ENCODE results near the gene MUC13.

Gene MUC13

DNA sequence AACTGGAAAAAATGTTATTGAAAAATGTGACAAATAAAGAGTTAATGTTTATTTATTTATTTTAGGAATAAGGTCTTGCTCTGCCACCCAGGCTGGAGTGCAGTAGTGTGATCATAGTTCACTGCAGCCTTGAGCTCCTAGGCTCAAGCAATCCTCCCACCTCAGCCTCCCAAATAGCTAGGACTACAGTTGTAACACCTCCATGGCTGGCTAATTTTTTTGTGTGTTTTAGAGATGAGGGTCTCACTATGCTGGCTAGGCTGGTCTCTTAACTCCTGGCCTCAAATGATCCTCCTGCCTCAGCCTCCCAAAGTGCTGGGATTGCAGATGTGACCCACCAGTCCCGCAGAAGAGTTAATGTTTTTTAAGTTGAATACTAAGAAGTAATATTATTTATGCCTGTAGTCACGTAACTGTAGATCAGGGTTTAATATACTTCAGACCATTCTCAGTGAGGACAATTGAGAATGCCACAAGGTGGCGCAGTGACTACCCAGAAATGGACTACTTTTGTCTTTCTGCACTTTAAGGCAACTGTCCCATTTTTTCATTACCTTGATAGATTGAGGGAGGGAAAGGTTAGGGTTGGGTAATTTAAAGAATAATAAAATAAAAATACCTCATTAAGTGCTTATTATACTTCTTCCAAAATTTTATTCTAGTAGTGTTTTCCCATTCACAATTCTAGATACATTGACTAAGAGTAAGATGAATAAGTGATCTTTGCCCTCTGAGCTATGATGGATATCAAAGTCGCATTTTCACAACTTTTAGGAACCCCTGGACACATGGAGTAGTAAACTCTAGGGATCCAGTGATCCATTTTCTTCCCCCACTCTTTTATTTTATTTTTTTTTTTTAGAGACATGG, 6.0 kb downstream of the MUC13 start:
- no peak overlapping the region for H3K27ac Mint-ChIP-seq
- H3K4me3 Mint-ChIP-seq = no peak overlapping the region
- peaks cover 3% of the 10 kb centered on the region for H3K4me1 Mint-ChIP-seq (ENCODE audit: low read depth)
- H3K9me3 Mint-ChIP-seq = no peaks in the 10 kb centered on the region
- H3K27me3 Mint-ChIP-seq (ENCODE audit: low read depth) = peaks cover 67% of the 10 kb centered on the region
- H3K36me3 Mint-ChIP-seq (ENCODE audit: low read depth) = no peaks in the 10 kb centered on the region

DNA sequence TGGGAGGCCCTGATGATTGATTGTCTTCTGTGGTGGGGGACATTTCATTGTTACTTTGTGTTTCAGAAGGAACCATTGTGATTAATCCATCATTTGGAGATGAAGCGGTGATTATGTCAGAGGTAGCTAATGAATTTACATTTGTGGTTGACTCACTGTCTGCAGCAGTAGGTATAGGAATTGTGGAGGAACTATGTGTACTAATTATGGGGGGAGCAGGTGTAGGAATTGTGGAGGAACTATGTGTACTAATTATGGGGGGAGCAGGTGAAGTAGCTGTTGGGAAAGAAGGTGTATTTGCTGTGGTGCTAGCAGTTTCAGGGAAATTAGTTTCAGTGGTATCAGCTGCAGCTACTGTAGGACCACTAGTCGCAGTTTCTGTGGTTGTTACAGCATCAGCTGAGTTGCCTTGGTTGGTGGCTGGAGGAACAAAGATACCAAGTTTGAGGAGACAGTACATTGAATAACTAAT, 6.9 kb downstream of the MUC13 start:
- no peaks in the 10 kb centered on the region for H3K36me3 Mint-ChIP-seq (ENCODE audit: low read depth)
- H3K9me3 Mint-ChIP-seq = no peaks in the 10 kb centered on the region
- H3K4me3 Mint-ChIP-seq = no peak overlapping the region
- peaks cover 3% of the 10 kb centered on the region for H3K4me1 Mint-ChIP-seq (ENCODE audit: low read depth)
- H3K27me3 Mint-ChIP-seq (ENCODE audit: low read depth) = peaks cover 67% of the 10 kb centered on the region
- no peak overlapping the region for H3K27ac Mint-ChIP-seq

GRCh38 chr3:124926426-124927101, 8.0 kb downstream of the MUC13 start:
- Mint-ChIP-seq H3K9me3 (no peaks in the 10 kb centered on the region), H3K36me3 (ENCODE audit: low read depth) (no peaks in the 10 kb centered on the region), H3K27me3 (ENCODE audit: low read depth) (peaks cover 66% of the 10 kb centered on the region), H3K4me1 (ENCODE audit: low read depth) (peaks cover 3% of the 10 kb centered on the region), H3K4me3 (no peak overlapping the region), H3K27ac (no peak overlapping the region)

GRCh38 chr3:124924741-124925140, 9.8 kb downstream of the MUC13 start:
- no peak overlapping the region for H3K4me3 Mint-ChIP-seq

GRCh38 chr3:124923833-124924232, 10.7 kb downstream of the MUC13 start:
- Mint-ChIP-seq H3K4me3 (no peak overlapping the region), H3K36me3 (ENCODE audit: low read depth) (no peaks in the 10 kb centered on the region), H3K27me3 (ENCODE audit: low read depth) (peaks cover 62% of the 10 kb centered on the region), H3K9me3 (no peaks in the 10 kb centered on the region), H3K4me1 (ENCODE audit: low read depth) (peaks cover 3% of the 10 kb centered on the region), H3K27ac (no peak overlapping the region)

More at GRCh38 chr3:124924741-124925140, 9.8 kb downstream of the MUC13 start:
- Mint-ChIP-seq H3K9me3 (no peaks in the 10 kb centered on the region), H3K4me1 (ENCODE audit: low read depth) (peaks cover 3% of the 10 kb centered on the region), H3K27me3 (ENCODE audit: low read depth) (peaks cover 63% of the 10 kb centered on the region), H3K27ac (no peak overlapping the region), H3K36me3 (ENCODE audit: low read depth) (no peaks in the 10 kb centered on the region)

GRCh38 chr3:124920718-124921117, 13.8 kb downstream of the MUC13 start:
- Mint-ChIP-seq H3K27ac (no peak overlapping the region), H3K4me1 (ENCODE audit: low read depth) (no peaks in the 10 kb centered on the region), H3K27me3 (ENCODE audit: low read depth) (peaks cover 53% of the 10 kb centered on the region), H3K36me3 (ENCODE audit: low read depth) (no peaks in the 10 kb centered on the region), H3K4me3 (no peak overlapping the region), H3K9me3 (no peaks in the 10 kb centered on the region)

DNA sequence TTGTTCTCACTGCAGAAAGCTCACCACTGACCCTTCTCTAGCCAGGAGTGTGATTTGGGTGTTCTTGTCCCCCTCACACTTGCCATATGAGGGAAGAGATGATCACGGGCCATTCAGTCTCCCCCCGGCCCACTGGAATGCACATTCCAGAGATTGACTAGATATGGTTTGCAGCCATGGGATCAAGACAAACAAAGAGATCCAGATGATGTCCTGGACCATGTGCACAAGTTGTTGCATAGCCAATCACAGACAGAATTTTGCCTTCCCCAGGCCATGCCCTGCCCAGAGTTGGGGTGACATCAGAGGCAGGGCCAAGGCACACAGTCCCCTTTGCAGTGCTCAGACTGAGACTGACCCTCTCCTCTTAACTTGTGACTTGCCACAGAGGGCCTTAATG, 14.8 kb downstream of the MUC13 start:
- no peak overlapping the region for H3K4me3 Mint-ChIP-seq
- no peak overlapping the region for H3K27ac Mint-ChIP-seq
- no peaks in the 10 kb centered on the region for H3K9me3 Mint-ChIP-seq
- no peaks in the 10 kb centered on the region for H3K36me3 Mint-ChIP-seq (ENCODE audit: low read depth)
- no peaks in the 10 kb centered on the region for H3K4me1 Mint-ChIP-seq (ENCODE audit: low read depth)
- H3K27me3 Mint-ChIP-seq (ENCODE audit: low read depth) = peaks cover 46% of the 10 kb centered on the region

GRCh38 chr3:124918524-124918923, 16.0 kb downstream of the MUC13 start:
- Mint-ChIP-seq H3K27me3 (ENCODE audit: low read depth) (peaks cover 37% of the 10 kb centered on the region), H3K4me1 (ENCODE audit: low read depth) (no peaks in the 10 kb centered on the region), H3K27ac (no peak overlapping the region), H3K4me3 (no peak overlapping the region), H3K9me3 (no peaks in the 10 kb centered on the region), H3K36me3 (ENCODE audit: low read depth) (no peaks in the 10 kb centered on the region)

DNA sequence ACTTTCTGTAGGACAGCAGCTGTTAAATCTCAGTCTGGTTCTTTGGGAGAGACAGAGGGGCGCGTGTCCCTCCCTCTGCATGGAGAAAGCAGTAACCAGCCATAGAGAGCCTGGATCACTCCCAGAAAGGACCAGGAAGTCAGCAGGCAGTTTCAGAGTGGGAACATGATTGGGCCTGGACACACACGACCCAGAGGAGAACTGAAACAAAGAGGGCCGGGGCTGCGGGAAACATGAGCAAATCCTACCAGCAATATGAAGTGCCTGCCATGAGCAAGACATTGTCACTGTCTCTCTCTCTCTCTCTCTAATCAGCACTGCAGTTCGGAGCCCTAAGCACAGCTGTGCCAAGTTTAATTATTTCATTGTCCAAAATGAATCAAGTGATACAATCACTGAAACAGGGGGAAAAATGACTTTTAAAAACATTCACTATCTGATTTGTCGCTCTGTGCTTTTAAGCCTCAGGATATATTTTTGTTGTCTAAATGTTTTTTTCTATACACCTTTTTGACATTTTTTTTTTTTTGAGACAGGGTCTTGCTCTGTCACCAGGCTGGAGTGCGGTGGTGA, 17.6 kb downstream of the MUC13 start:
- H3K9me3 Mint-ChIP-seq = no peaks in the 10 kb centered on the region
- H3K27ac Mint-ChIP-seq = no peak overlapping the region
- H3K4me3 Mint-ChIP-seq = no peak overlapping the region
- H3K4me1 Mint-ChIP-seq (ENCODE audit: low read depth) = no peaks in the 10 kb centered on the region
- no peaks in the 10 kb centered on the region for H3K36me3 Mint-ChIP-seq (ENCODE audit: low read depth)
- H3K27me3 Mint-ChIP-seq (ENCODE audit: low read depth) = peaks cover 27% of the 10 kb centered on the region

- peaks cover 33% of the 10 kb centered on the region for H3K27me3 Mint-ChIP-seq (ENCODE audit: low read depth)
- no peaks in the 10 kb centered on the region for H3K9me3 Mint-ChIP-seq
- no peaks in the 10 kb centered on the region for H3K4me1 Mint-ChIP-seq (ENCODE audit: low read depth)
- H3K36me3 Mint-ChIP-seq (ENCODE audit: low read depth) = no peaks in the 10 kb centered on the region
- H3K27ac Mint-ChIP-seq = no peak overlapping the region
- no peak overlapping the region for H3K4me3 Mint-ChIP-seq
Measured at GRCh38 chr3:124915254-124915653, 19.3 kb downstream of the MUC13 start.

GRCh38 chr3:124907957-124908356, 26.6 kb downstream of the MUC13 start:
- no peaks in the 10 kb centered on the region for H3K4me1 Mint-ChIP-seq (ENCODE audit: low read depth)
- H3K9me3 Mint-ChIP-seq = no peaks in the 10 kb centered on the region
- H3K27me3 Mint-ChIP-seq (ENCODE audit: low read depth) = peaks cover 22% of the 10 kb centered on the region
- H3K27ac Mint-ChIP-seq = no peak overlapping the region
- no peak overlapping the region for H3K4me3 Mint-ChIP-seq
- no peaks in the 10 kb centered on the region for H3K36me3 Mint-ChIP-seq (ENCODE audit: low read depth)

DNA sequence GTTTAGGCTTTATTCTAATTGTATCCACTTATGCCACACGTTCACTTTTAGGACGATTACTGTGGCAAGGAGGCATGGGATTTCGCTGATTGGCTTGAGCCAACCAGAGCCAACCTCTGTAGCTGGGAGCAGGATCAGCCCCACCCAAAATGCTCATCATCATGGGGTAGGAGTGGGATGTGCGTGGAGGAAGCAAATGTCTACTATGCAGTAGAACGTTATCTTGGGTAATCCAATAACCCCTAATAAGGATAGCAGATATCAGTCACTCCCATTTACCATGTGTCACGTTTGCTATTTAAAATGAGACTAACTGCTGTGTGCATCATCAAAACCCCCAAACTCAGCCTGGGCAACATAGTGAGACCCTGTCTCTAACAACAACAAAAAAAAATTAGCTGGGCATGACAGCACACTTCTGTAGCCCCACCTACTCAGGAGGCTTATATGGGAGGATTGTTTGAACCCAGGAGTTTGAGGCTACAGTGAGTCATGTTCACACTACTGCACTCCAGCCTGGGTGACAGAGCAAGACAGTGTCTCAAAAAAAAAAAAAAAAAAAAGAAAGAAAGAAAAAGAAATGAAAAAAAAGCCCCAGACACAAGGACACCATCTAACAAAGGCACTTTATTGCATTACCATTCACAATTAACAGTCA, 29.6 kb downstream of the MUC13 start:
- no peaks in the 10 kb centered on the region for H3K4me1 Mint-ChIP-seq (ENCODE audit: low read depth)
- H3K36me3 Mint-ChIP-seq (ENCODE audit: low read depth) = no peaks in the 10 kb centered on the region
- H3K4me3 Mint-ChIP-seq = no peak overlapping the region
- H3K9me3 Mint-ChIP-seq = no peaks in the 10 kb centered on the region
- no peak overlapping the region for H3K27ac Mint-ChIP-seq
- peaks cover 10% of the 10 kb centered on the region for H3K27me3 Mint-ChIP-seq (ENCODE audit: low read depth)

DNA sequence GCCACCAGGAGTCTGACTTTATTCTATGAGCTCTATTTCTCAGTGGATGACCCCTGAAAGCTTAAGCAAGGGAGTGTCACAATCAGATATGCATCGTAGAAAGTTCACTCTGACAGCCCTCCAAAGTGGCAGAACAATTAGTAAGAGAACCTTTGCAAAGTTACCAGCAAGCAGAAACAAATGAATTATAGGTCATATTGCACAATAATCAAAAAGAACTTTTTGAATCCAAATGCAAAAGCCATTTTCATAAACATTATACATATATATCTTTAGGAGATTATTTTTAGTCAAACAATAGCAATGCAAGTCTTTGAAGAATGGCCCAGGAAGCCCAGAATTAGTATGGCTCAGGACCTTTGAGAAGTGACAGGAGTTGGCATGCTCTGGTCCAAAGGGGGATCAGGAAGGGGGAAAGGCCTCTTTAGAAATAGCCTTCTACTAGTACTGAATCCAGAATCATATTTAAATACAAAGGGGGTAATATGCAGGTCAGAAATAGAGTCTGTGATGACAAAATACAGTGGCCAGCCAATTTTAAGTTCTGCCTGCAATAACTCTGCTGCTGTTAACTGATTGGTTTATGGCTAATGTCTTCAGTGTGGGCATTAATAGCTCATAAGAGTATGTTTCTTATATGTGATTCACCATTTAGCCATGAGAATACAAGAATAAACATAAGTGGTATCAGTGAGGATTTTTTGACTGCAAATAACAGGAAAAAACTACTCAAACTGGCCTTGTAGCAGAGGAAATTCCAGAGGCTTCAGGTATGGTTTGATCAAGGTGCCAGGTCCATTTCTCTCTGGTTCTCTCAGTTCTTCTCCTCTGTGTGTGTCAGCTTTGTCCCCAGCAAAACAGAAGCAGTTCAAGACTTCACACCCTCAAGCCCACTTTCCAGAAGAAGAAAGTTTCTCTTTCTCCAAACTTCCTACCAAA, 30.4 kb downstream of the MUC13 start:
- H3K27me3 Mint-ChIP-seq (ENCODE audit: low read depth) = peaks cover 10% of the 10 kb centered on the region
- no peaks in the 10 kb centered on the region for H3K4me1 Mint-ChIP-seq (ENCODE audit: low read depth)
- H3K36me3 Mint-ChIP-seq (ENCODE audit: low read depth) = no peaks in the 10 kb centered on the region
- H3K9me3 Mint-ChIP-seq = no peaks in the 10 kb centered on the region
- H3K4me3 Mint-ChIP-seq = no peak overlapping the region
- H3K27ac Mint-ChIP-seq = no peak overlapping the region
